Astrocyte of the spinal cord (primary cell): Measurements from ENCODE around the gene FBN1.

Experiments used
- DNase-seq: peaks from one replicate; pipeline ENCODE4 v3.0.0; 2011; ENCODE audit warnings: low read depth, low spot score
- H3K4me3 ChIP-seq: 2 replicates; pipeline ENCODE4 v1.5.1; 2011; ENCODE audit warnings: low read depth, mild to moderate bottlenecking, low read length, moderate library complexity
- CTCF ChIP-seq: IDR thresholded peaks from 2 replicates; pipeline ENCODE4 v1.5.1; 2012; ENCODE audit warnings: low read depth, mild to moderate bottlenecking, low read length, inconsistent platforms
- in situ Hi-C: cut with HindIII; loops from 2 replicates; pipeline ENCODE4 v1.10.0; 2017; ENCODE audit warnings: low sequenced_read_pairs

Gene FBN1

GRCh38 chr15:48582452-48583247, 62.9 kb downstream of the FBN1 start:
- DNase-seq: peak; percentile 88
- in situ Hi-C loops: no loop called here
- TF ChIP-seq CTCF: no peak
- no peak overlapping the region for H3K4me3 ChIP-seq

GRCh38 chr15:48581219-48581618, 64.3 kb downstream of the FBN1 start:
- H3K4me3 ChIP-seq: no peak overlapping the region
- no peak for TF ChIP-seq CTCF
- DNase-seq: no peak
- in situ Hi-C loops: no loop called here

- no peak overlapping the region for H3K4me3 ChIP-seq
- no peak for DNase-seq
- TF ChIP-seq CTCF: no peak
- in situ Hi-C loops: no loop called here
Observed at GRCh38 chr15:48580736-48581135, 64.8 kb downstream of the FBN1 start.

DNA sequence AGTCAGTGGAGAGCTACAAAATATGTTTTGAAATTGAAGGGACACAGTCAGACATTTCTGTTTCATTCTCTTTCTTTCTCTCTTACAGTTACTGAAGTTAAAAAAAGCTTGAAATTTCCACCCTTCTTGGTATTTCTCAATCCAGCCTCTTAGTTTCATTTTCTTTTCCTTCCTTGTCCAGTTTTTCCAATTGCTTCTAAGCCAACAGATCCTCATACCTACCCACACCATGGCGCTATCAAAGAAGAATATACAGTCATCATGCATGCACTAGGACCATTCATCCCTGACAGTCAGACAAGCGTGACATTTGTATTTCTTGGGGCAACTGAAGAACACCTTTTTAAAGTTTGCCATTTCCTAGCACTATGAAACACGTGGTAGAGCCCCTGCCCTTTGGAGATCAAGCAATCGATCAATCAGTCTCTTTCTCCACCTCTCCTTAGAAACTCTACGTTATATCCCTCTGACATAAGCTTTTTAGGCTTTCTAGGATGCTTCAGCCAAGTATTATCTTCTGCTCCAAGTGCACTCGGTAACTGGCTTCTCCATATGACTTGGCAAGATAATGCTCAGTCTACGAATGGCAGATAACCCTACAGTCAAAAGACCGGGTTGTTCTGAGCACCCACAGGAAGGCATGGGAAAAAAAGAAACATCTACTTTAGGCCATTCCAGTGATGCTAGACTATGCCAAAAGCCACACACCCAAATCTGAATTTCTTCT, 65.4 kb downstream of the FBN1 start:
- DNase-seq: no peak
- TF ChIP-seq CTCF: no peak
- in situ Hi-C loops: no loop called here
- no peak overlapping the region for H3K4me3 ChIP-seq

DNA sequence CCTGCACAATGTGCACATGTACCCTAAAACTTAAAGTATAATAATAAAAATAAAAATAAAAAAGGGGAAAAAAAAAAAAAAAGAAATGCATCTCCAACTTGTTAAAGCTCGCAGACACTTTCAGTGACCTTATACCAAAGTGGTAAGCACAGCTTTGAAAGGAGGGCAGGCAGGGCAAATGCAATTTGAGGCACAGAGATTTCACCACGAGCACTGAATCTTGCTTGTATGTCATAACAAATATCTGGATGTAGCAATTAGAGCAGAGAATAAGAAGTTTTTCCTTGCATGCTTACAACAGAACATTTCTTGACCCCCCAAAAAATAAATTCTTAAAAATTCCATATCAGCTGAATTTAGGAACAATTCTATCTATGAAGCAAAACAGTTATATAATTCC, 66.5 kb downstream of the FBN1 start:
- no peak for TF ChIP-seq CTCF
- H3K4me3 ChIP-seq: no peak overlapping the region
- no peak for DNase-seq
- in situ Hi-C loops: no loop called here

DNA sequence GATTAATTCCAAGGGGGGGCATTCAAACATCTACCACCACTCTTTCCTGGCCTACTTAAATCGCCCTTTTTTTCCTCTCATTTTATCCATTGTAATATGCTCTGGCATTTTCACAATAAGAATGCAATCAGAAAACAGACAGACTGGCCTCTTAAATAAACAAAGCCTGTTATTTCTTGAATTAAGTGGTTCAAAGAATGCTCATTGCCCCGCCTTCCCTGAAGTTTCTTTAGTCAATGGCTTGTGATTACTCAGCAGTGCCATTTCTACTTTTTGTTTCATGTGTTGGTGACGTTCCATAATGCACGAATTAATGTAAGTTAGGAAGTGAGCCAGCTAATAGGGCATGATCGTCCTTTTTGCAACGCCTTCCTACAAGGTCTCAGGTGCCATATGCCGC, 68.0 kb downstream of the FBN1 start:
- TF ChIP-seq CTCF: no peak
- no peak overlapping the region for H3K4me3 ChIP-seq
- no peak for DNase-seq
- in situ Hi-C loops: no loop called here
